ENCODE results near the gene DMRTC1B. TPM values are rescaled to one million over a fixed set of nuclear protein-coding genes. Genes with fewer than 3 reads are reported as not detected.
"Not testable (repeated sequence)": the region's sequence is repeated elsewhere in the genome, so short reads cannot be mapped to it uniquely, and the experiment has no call there.

The DMRTC1B gene
- polyA plus RNA-seq (2011; rRNA removed): 0.10 TPM in 1 of 2 replicates, not detected in the other
- polyA plus RNA-seq (2012; cell fraction: cytosol; rRNA removed): not detected in 2 replicates
- polyA plus RNA-seq (2012; cell fraction: nucleus; rRNA removed): not detected in 2 replicates
- not detected in 3 replicates for polyA plus RNA-seq (2017; fragmentation: RNase III; extraction: RNeasy Plus Mini Kit Qiagen cat#74134 plus additional on column Dnase treatment)
- polyA minus RNA-seq (2011; rRNA and poly(A)+ RNA removed): not detected in 2 replicates

- H3K4me2 ChIP-seq; DNase-seq (ENCODE audit: low read depth in 1 of 2, low spot score in 1 of 2); H3K9me3 ChIP-seq; POLR2A ChIA-PET; H3K4me3 ChIP-seq; H3K27ac ChIP-seq; FAIRE-seq; CTCF ChIA-PET; H3K4me1 ChIP-seq: not testable (repeated sequence)
- WGBS (ENCODE audit: missing lambda C conversion rate): no CpG with 5 or more reads among the region's 44 CpGs
- peak; percentile 89 to 96 for ATAC-seq
Measured at GRCh38 chrX:72776653-72777466, at the start of gene DMRTC1B. DMRTC1B (plus strand) TSS chrX:72776890; CDS start chrX:72845136, 68,246 bp downstream.

GRCh38 chrX:72727846-72728245 is 48.8 kb upstream of the DMRTC1B start:
- no peak overlapping the region for H3K4me2 ChIP-seq
- no peaks in the 10 kb centered on the region for H3K4me1 ChIP-seq
- no peaks in the 10 kb centered on the region for H3K9me3 ChIP-seq
- FAIRE-seq: no peak
- ChIA-PET POLR2A (no interaction called here), CTCF (no interaction called here)
- H3K4me3 ChIP-seq: no peak overlapping the region
- no peak overlapping the region for H3K27ac ChIP-seq
- no peak for TF ChIP-seq USF2 (IDR thresholded peaks at IDR 0.05)
- no peak for TF ChIP-seq REST (IDR thresholded peaks at IDR 0.05)
- ATAC-seq: no peak
- DNase-seq (ENCODE audit: low read depth in 1 of 2, low spot score in 1 of 2): no peak
- 79% methylated on average over 7 of the region's 7 CpGs for WGBS (ENCODE audit: missing lambda C conversion rate)

DNA sequence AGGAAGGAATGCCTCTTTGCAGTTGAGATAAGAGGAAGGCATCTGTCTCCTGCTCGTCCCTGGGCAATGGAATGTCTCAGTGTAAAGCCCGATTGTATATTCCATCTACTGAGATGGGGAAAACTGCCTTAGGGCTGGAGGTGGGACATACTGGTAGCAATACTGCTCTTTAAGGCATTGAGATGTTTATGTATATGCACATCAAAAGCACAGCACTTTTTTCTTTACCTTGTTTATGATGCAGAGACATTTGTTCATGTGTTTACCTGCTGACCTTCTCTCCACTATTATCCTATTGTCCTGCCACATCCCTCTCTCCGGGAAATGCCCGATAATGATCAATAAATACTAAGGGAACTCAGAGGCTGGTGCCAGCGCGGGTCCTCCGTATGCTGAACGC is 43.1 kb upstream of the DMRTC1B start:
- H3K4me3 ChIP-seq; POLR2A ChIA-PET; H3K4me2 ChIP-seq; H3K27ac ChIP-seq; H3K9me3 ChIP-seq; H3K4me1 ChIP-seq; ATAC-seq; FAIRE-seq; CTCF ChIA-PET; DNase-seq (ENCODE audit: low read depth in 1 of 2, low spot score in 1 of 2): not testable (repeated sequence)
- WGBS (ENCODE audit: missing lambda C conversion rate): 67% methylated on average over 8 of the region's 8 CpGs

GRCh38 chrX:72735561-72735960 is 41.1 kb upstream of the DMRTC1B start:
- H3K4me2 ChIP-seq: no peak overlapping the region
- DNase-seq (ENCODE audit: low read depth in 1 of 2, low spot score in 1 of 2): no peak
- no peak for ATAC-seq
- H3K27ac ChIP-seq: no peak overlapping the region
- no peaks in the 10 kb centered on the region for H3K9me3 ChIP-seq
- CTCF ChIA-PET: no interaction called here
- 88% methylated on average over 1 of the region's 1 CpG for WGBS (ENCODE audit: missing lambda C conversion rate)
- POLR2A ChIA-PET: no interaction called here
- peak; percentile 94 for FAIRE-seq
- H3K4me1 ChIP-seq: no peaks in the 10 kb centered on the region
- no peak for TF ChIP-seq CBX8 (IDR thresholded peaks at IDR 0.05)
- TF ChIP-seq JUNB (IDR thresholded peaks at IDR 0.05): no peak
- no peak for TF ChIP-seq ZFP36 (IDR thresholded peaks at IDR 0.05; ENCODE audit: borderline replicate concordance, partially characterized antibody)
- no peak for TF ChIP-seq MAZ (IDR thresholded peaks at IDR 0.05; ENCODE audit: borderline replicate concordance, low read depth, low read length)
- TF ChIP-seq CHD4 (IDR thresholded peaks at IDR 0.05; ENCODE audit: borderline replicate concordance): no peak
- TF ChIP-seq FOSL2 (IDR thresholded peaks at IDR 0.05): no peak
- TF ChIP-seq FOSL2 (CRISPR knock-in tag; IDR thresholded peaks at IDR 0.05): no peak
- TF ChIP-seq HOXB13 (CRISPR knock-in tag; IDR thresholded peaks at IDR 0.05; ENCODE audit: low read depth): no peak
- TF ChIP-seq ELK1 (IDR thresholded peaks at IDR 0.05; ENCODE audit: low read depth, low read length): no peak
- no peak for TF ChIP-seq HMGXB4 (CRISPR knock-in tag; IDR thresholded peaks at IDR 0.05; ENCODE audit: borderline replicate concordance)
- no peak for TF ChIP-seq POLR2AphosphoS2 (conservative IDR thresholded peaks at IDR 0.05; ENCODE audit: low read length)
- TF ChIP-seq, protein P1, sequence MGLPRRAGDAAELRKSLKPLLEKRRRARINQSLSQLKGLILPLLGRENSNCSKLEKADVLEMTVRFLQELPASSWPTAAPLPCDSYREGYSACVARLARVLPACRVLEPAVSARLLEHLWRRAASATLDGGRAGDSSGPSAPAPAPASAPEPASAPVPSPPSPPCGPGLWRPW (IDR thresholded peaks at IDR 0.05): no peak
- no peak for TF ChIP-seq CBX2 (IDR thresholded peaks at IDR 0.05; ENCODE audit: borderline replicate concordance, low read depth)
- TF ChIP-seq REST (IDR thresholded peaks at IDR 0.05): no peak
- no peak overlapping the region for H3K4me3 ChIP-seq
